ENCODE measurements around the gene ATP6V1F.

The ATP6V1F gene

GRCh38 chr7:128886391-128887168 is 23.9 kb downstream of the ATP6V1F start:
- H3K36me3 ChIP-seq (ENCODE audit: control insufficient read depth, insufficient read depth, low read length) = no peaks in the 10 kb centered on the region
- no peak overlapping the region for H3K9ac ChIP-seq (ENCODE audit: low read length)
- H3K9me3 ChIP-seq (ENCODE audit: control insufficient read depth, low read length) = no peaks in the 10 kb centered on the region
- H3K27me3 ChIP-seq (ENCODE audit: control insufficient read depth, insufficient read depth, low read length) = peaks cover 15% of the 10 kb centered on the region
- no peak overlapping the region for H3K4me3 ChIP-seq (ENCODE audit: low read length)
- peaks cover 5% of the 10 kb centered on the region for H3K4me1 ChIP-seq (ENCODE audit: control insufficient read depth, insufficient read depth, low read length)

GRCh38 chr7:128887169-128888038 is 24.7 kb downstream of the ATP6V1F start:
- Histone ChIP-seq H3K27me3 (ENCODE audit: control insufficient read depth, insufficient read depth, low read length) (peaks cover 17% of the 10 kb centered on the region), H3K4me3 (ENCODE audit: low read length) (no peak overlapping the region), H3K9ac (ENCODE audit: low read length) (no peak overlapping the region), H3K4me1 (ENCODE audit: control insufficient read depth, insufficient read depth, low read length) (peaks cover 11% of the 10 kb centered on the region), H3K36me3 (ENCODE audit: control insufficient read depth, insufficient read depth, low read length) (no peaks in the 10 kb centered on the region), H3K9me3 (ENCODE audit: control insufficient read depth, low read length) (no peaks in the 10 kb centered on the region)

GRCh38 chr7:128888039-128888755 is 25.5 kb downstream of the ATP6V1F start:
- no peaks in the 10 kb centered on the region for H3K36me3 ChIP-seq (ENCODE audit: control insufficient read depth, insufficient read depth, low read length)
- peaks cover 17% of the 10 kb centered on the region for H3K27me3 ChIP-seq (ENCODE audit: control insufficient read depth, insufficient read depth, low read length)
- H3K9me3 ChIP-seq (ENCODE audit: control insufficient read depth, low read length) = no peaks in the 10 kb centered on the region
- H3K4me3 ChIP-seq (ENCODE audit: low read length) = no peak overlapping the region
- H3K4me1 ChIP-seq (ENCODE audit: control insufficient read depth, insufficient read depth, low read length) = peaks cover 19% of the 10 kb centered on the region
- H3K9ac ChIP-seq (ENCODE audit: low read length) = no peak overlapping the region

- Histone ChIP-seq H3K4me1 (ENCODE audit: control insufficient read depth, insufficient read depth, low read length) (peaks cover 24% of the 10 kb centered on the region), H3K9ac (ENCODE audit: low read length) (no peak overlapping the region), H3K27me3 (ENCODE audit: control insufficient read depth, insufficient read depth, low read length) (peaks cover 17% of the 10 kb centered on the region), H3K4me3 (ENCODE audit: low read length) (no peak overlapping the region), H3K9me3 (ENCODE audit: control insufficient read depth, low read length) (no peaks in the 10 kb centered on the region), H3K36me3 (ENCODE audit: control insufficient read depth, insufficient read depth, low read length) (no peaks in the 10 kb centered on the region)
Measured at GRCh38 chr7:128888756-128889095, 26.1 kb downstream of the ATP6V1F start.

- no peaks in the 10 kb centered on the region for H3K36me3 ChIP-seq (ENCODE audit: control insufficient read depth, insufficient read depth, low read length)
- no peak overlapping the region for H3K9ac ChIP-seq (ENCODE audit: low read length)
- no peak overlapping the region for H3K4me3 ChIP-seq (ENCODE audit: low read length)
- H3K9me3 ChIP-seq (ENCODE audit: control insufficient read depth, low read length) = no peaks in the 10 kb centered on the region
- peaks cover 17% of the 10 kb centered on the region for H3K27me3 ChIP-seq (ENCODE audit: control insufficient read depth, insufficient read depth, low read length)
- H3K4me1 ChIP-seq (ENCODE audit: control insufficient read depth, insufficient read depth, low read length) = peaks cover 28% of the 10 kb centered on the region
Measured at GRCh38 chr7:128889121-128889520, 26.5 kb downstream of the ATP6V1F start.

- no peaks in the 10 kb centered on the region for H3K36me3 ChIP-seq (ENCODE audit: control insufficient read depth, insufficient read depth, low read length)
- H3K4me1 ChIP-seq (ENCODE audit: control insufficient read depth, insufficient read depth, low read length) = peaks cover 29% of the 10 kb centered on the region
- H3K9ac ChIP-seq (ENCODE audit: low read length) = no peak overlapping the region
- peaks cover 17% of the 10 kb centered on the region for H3K27me3 ChIP-seq (ENCODE audit: control insufficient read depth, insufficient read depth, low read length)
- H3K4me3 ChIP-seq (ENCODE audit: low read length) = no peak overlapping the region
- no peaks in the 10 kb centered on the region for H3K9me3 ChIP-seq (ENCODE audit: control insufficient read depth, low read length)
Measured at GRCh38 chr7:128890306-128891109, 27.9 kb downstream of the ATP6V1F start.

- Histone ChIP-seq H3K9me3 (ENCODE audit: control insufficient read depth, low read length) (no peaks in the 10 kb centered on the region), H3K9ac (ENCODE audit: low read length) (no peak overlapping the region), H3K4me3 (ENCODE audit: low read length) (no peak overlapping the region), H3K4me1 (ENCODE audit: control insufficient read depth, insufficient read depth, low read length) (peaks cover 29% of the 10 kb centered on the region), H3K27me3 (ENCODE audit: control insufficient read depth, insufficient read depth, low read length) (peaks cover 17% of the 10 kb centered on the region), H3K36me3 (ENCODE audit: control insufficient read depth, insufficient read depth, low read length) (no peaks in the 10 kb centered on the region)
Measured at GRCh38 chr7:128891110-128891941, 28.7 kb downstream of the ATP6V1F start.

GRCh38 chr7:128891942-128892269 is 29.2 kb downstream of the ATP6V1F start:
- Histone ChIP-seq H3K9me3 (ENCODE audit: control insufficient read depth, low read length) (no peaks in the 10 kb centered on the region), H3K36me3 (ENCODE audit: control insufficient read depth, insufficient read depth, low read length) (no peaks in the 10 kb centered on the region), H3K4me1 (ENCODE audit: control insufficient read depth, insufficient read depth, low read length) (peaks cover 29% of the 10 kb centered on the region), H3K27me3 (ENCODE audit: control insufficient read depth, insufficient read depth, low read length) (peaks cover 17% of the 10 kb centered on the region), H3K9ac (ENCODE audit: low read length) (no peak overlapping the region), H3K4me3 (ENCODE audit: low read length) (no peak overlapping the region)

- no peaks in the 10 kb centered on the region for H3K36me3 ChIP-seq (ENCODE audit: control insufficient read depth, insufficient read depth, low read length)
- H3K4me1 ChIP-seq (ENCODE audit: control insufficient read depth, insufficient read depth, low read length) = peaks cover 29% of the 10 kb centered on the region
- H3K9ac ChIP-seq (ENCODE audit: low read length) = no peak overlapping the region
- H3K9me3 ChIP-seq (ENCODE audit: control insufficient read depth, low read length) = no peaks in the 10 kb centered on the region
- no peak overlapping the region for H3K4me3 ChIP-seq (ENCODE audit: low read length)
- H3K27me3 ChIP-seq (ENCODE audit: control insufficient read depth, insufficient read depth, low read length) = peaks cover 17% of the 10 kb centered on the region
Measured at GRCh38 chr7:128892521-128893250, 30.0 kb downstream of the ATP6V1F start.

GRCh38 chr7:128893251-128894100 is 30.8 kb downstream of the ATP6V1F start:
- peaks cover 29% of the 10 kb centered on the region for H3K4me1 ChIP-seq (ENCODE audit: control insufficient read depth, insufficient read depth, low read length)

More at GRCh38 chr7:128893251-128894100, 30.8 kb downstream of the ATP6V1F start:
- H3K4me3 ChIP-seq (ENCODE audit: low read length) = no peak overlapping the region
- H3K9me3 ChIP-seq (ENCODE audit: control insufficient read depth, low read length) = no peaks in the 10 kb centered on the region
- H3K36me3 ChIP-seq (ENCODE audit: control insufficient read depth, insufficient read depth, low read length) = no peaks in the 10 kb centered on the region
- no peak overlapping the region for H3K9ac ChIP-seq (ENCODE audit: low read length)
- H3K27me3 ChIP-seq (ENCODE audit: control insufficient read depth, insufficient read depth, low read length) = peaks cover 17% of the 10 kb centered on the region

Measured in mucosa of stomach (tissue), 1 donor.